Neural progenitor cell (in vitro differentiated cells): ENCODE measurements around the gene ELMOD1. TPM values are rescaled to one million over a fixed set of nuclear protein-coding genes. Genes with fewer than 3 reads are reported as not detected.
A peak's percentile ranks its signal among the peaks of the same experiment; 100 is the strongest.

ENCODE experiments used
- DNase-seq: peaks from one replicate; pipeline ENCODE4 v3.0.0-alpha.2; 2016; ENCODE audit warnings: low spot score
- H2AFZ ChIP-seq: fragments of 200-600 bp; sonication (generic); replicated peaks from 2 replicates; pipeline ENCODE4 v1.6.1; 2016; ENCODE audit warnings: antibody characterized with exemption
- H3F3A ChIP-seq: fragments of 200-600 bp; sonication (generic); 2 replicates; pipeline ENCODE4 v1.6.1; 2016; ENCODE audit warnings: antibody characterized with exemption, low read depth
- H3K27ac ChIP-seq: fragments of 200-600 bp; sonication (generic); 2 replicates; pipeline ENCODE4 v1.5.1; 2016; ENCODE audit warnings: mild to moderate bottlenecking
- H3K27me3 ChIP-seq: fragments of 200-600 bp; sonication (generic); 2 replicates; pipeline ENCODE4 v1.6.1; 2016; ENCODE audit warnings: mild to moderate bottlenecking, moderate library complexity
- H3K36me3 ChIP-seq: fragments of 200-600 bp; sonication (generic); 2 replicates; pipeline ENCODE4 v1.5.1; 2016
- H3K4me1 ChIP-seq: fragments of 200-600 bp; sonication (generic); 2 replicates; pipeline ENCODE4 v1.6.1; 2016; ENCODE audit warnings: mixed run types
- H3K4me2 ChIP-seq: fragments of 200-600 bp; sonication (generic); 2 replicates; pipeline ENCODE4 v1.6.1; 2016
- H3K4me3 ChIP-seq: fragments of 200-600 bp; sonication (generic); 2 replicates; pipeline ENCODE4 v1.5.1; 2016
- H3K79me2 ChIP-seq: fragments of 200-600 bp; sonication (generic); 2 replicates; pipeline ENCODE4 v1.6.1; 2016; ENCODE audit warnings: low read depth
- H3K9ac ChIP-seq: fragments of 200-600 bp; sonication (generic); 2 replicates; pipeline ENCODE4 v1.6.1; 2016
- H3K9me3 ChIP-seq: fragments of 200-600 bp; sonication (generic); 2 replicates; pipeline ENCODE4 v1.5.1; 2016; ENCODE audit warnings: low read depth
- H4K20me1 ChIP-seq: fragments of 200-600 bp; sonication (generic); 2 replicates; pipeline ENCODE4 v1.6.1; 2016; ENCODE audit warnings: low read depth
- H3K27ac Mint-ChIP-seq: 3 replicates; pipeline ENCODE4 v1.8.0; 2021; ENCODE audit warnings: mixed read lengths
- H3K27me3 Mint-ChIP-seq: 2 replicates; pipeline ENCODE4 v1.8.0; 2022; ENCODE audit warnings: low read depth, mild to moderate bottlenecking, inconsistent platforms, moderate library complexity, mixed read lengths; ENCODE audit not compliant: insufficient read depth
- H3K36me3 Mint-ChIP-seq: 3 replicates; pipeline ENCODE4 v1.8.0; 2021; ENCODE audit warnings: mixed read lengths
- H3K4me1 Mint-ChIP-seq: 3 replicates; pipeline ENCODE4 v1.8.0; 2021; ENCODE audit warnings: mixed read lengths
- H3K4me3 Mint-ChIP-seq: 3 replicates; pipeline ENCODE4 v1.8.0; 2021; ENCODE audit warnings: mild to moderate bottlenecking, moderate library complexity, mixed read lengths
- H3K9me3 Mint-ChIP-seq: 3 replicates; pipeline ENCODE4 v1.8.0; 2020; ENCODE audit warnings: mixed read lengths
- CTCF ChIP-seq: fragments of 200-600 bp; sonication (generic); IDR thresholded peaks from 2 replicates; pipeline ENCODE4 v1.5.1; 2017; ENCODE audit warnings: antibody characterized with exemption, mild to moderate bottlenecking
- EZH2 ChIP-seq: fragments of 200-600 bp; sonication (generic); IDR thresholded peaks from 2 replicates; pipeline ENCODE4 v1.6.1; 2017; ENCODE audit warnings: antibody characterized with exemption, mild to moderate bottlenecking, moderate library complexity
- EZH2phosphoT487 ChIP-seq: fragments of 200-600 bp; sonication (generic); IDR thresholded peaks from 2 replicates; pipeline ENCODE4 v1.6.1; 2017; ENCODE audit warnings: antibody characterized with exemption
- total RNA-seq: library from RNA; depleted of rRNA; stranded (reverse); fragments of >200 nt; gene quantifications from 2 replicates; pipeline ENCODE4 v1.2.3, GENCODE V29; 2015; ENCODE audit warnings: low replicate concordance

ELMOD1 gene
- total RNA-seq, 1 donor from 2014 or later, result not detected

GRCh38 chr11:107592231-107592590, 1.3 kb downstream of the ELMOD1 start:
- Histone ChIP-seq H3F3A (peaks cover 22% of the 10 kb centered on the region), H4K20me1 (peaks cover 36% of the 10 kb centered on the region), H3K79me2 (no peaks in the 10 kb centered on the region), H3K9ac (no peak overlapping the region), H3K36me3 (no peaks in the 10 kb centered on the region), H3K4me2 (peak overlapping the region; percentile 91), H3K4me1 (peaks cover 4% of the 10 kb centered on the region), H3K27me3 (peaks cover 100% of the 10 kb centered on the region), H2AFZ (no peak overlapping the region), H3K4me3 (peak overlapping the region; percentile 75), H3K27ac (no peak overlapping the region), H3K9me3 (no peaks in the 10 kb centered on the region)
- peak overlapping the region; percentile 94 for H3K4me3 Mint-ChIP-seq
- no peak for DNase-seq
- H3K4me1 Mint-ChIP-seq, result peaks cover 28% of the 10 kb centered on the region
- H3K27ac Mint-ChIP-seq, result no peak overlapping the region
- no peaks in the 10 kb centered on the region for H3K36me3 Mint-ChIP-seq
- no peaks in the 10 kb centered on the region for H3K9me3 Mint-ChIP-seq
- H3K27me3 Mint-ChIP-seq, result peaks cover 55% of the 10 kb centered on the region
- no peak for TF ChIP-seq EZH2phosphoT487
- no peak for TF ChIP-seq CTCF
- TF ChIP-seq EZH2, result peak; percentile 10

GRCh38 chr11:107592813-107593212, 1.9 kb downstream of the ELMOD1 start:
- no peak overlapping the region for H3K4me2 ChIP-seq
- H2AFZ ChIP-seq, result no peak overlapping the region
- H3K79me2 ChIP-seq, result no peaks in the 10 kb centered on the region
- Mint-ChIP-seq H3K36me3 (no peaks in the 10 kb centered on the region), H3K27me3 (peaks cover 49% of the 10 kb centered on the region), H3K4me3 (peak overlapping the region; percentile 94), H3K27ac (no peak overlapping the region), H3K9me3 (no peaks in the 10 kb centered on the region), H3K4me1 (peaks cover 28% of the 10 kb centered on the region)
- peaks cover 100% of the 10 kb centered on the region for H3K27me3 ChIP-seq
- no peak overlapping the region for H3K27ac ChIP-seq
- no peaks in the 10 kb centered on the region for H3K9me3 ChIP-seq
- H3F3A ChIP-seq, result peaks cover 22% of the 10 kb centered on the region
- H3K4me3 ChIP-seq, result no peak overlapping the region
- peaks cover 4% of the 10 kb centered on the region for H3K4me1 ChIP-seq
- DNase-seq, result peak; percentile 48
- peak; percentile 18 for TF ChIP-seq EZH2
- TF ChIP-seq EZH2phosphoT487, result no peak
- H4K20me1 ChIP-seq, result peaks cover 36% of the 10 kb centered on the region
- no peaks in the 10 kb centered on the region for H3K36me3 ChIP-seq
- H3K9ac ChIP-seq, result no peak overlapping the region

GRCh38 chr11:107593951-107594350, 3.0 kb downstream of the ELMOD1 start:
- no peak overlapping the region for H3K4me3 ChIP-seq

More at GRCh38 chr11:107593951-107594350, 3.0 kb downstream of the ELMOD1 start:
- Histone ChIP-seq H3K79me2 (no peaks in the 10 kb centered on the region), H4K20me1 (peaks cover 36% of the 10 kb centered on the region), H3K4me1 (peaks cover 4% of the 10 kb centered on the region), H3K9ac (no peak overlapping the region), H3K27me3 (peaks cover 95% of the 10 kb centered on the region), H3K36me3 (no peaks in the 10 kb centered on the region), H3K4me2 (no peak overlapping the region), H3K27ac (no peak overlapping the region), H3F3A (peaks cover 22% of the 10 kb centered on the region), H3K9me3 (no peaks in the 10 kb centered on the region), H2AFZ (no peak overlapping the region)
- no peak overlapping the region for H3K4me3 Mint-ChIP-seq
- H3K4me1 Mint-ChIP-seq, result peaks cover 28% of the 10 kb centered on the region
- DNase-seq, result peak; percentile 35
- H3K27me3 Mint-ChIP-seq, result peaks cover 45% of the 10 kb centered on the region
- H3K27ac Mint-ChIP-seq, result no peak overlapping the region
- H3K36me3 Mint-ChIP-seq, result no peaks in the 10 kb centered on the region
- no peak for TF ChIP-seq EZH2phosphoT487
- TF ChIP-seq EZH2, result no peak
- no peak for TF ChIP-seq CTCF
- H3K9me3 Mint-ChIP-seq, result no peaks in the 10 kb centered on the region
